Heart right ventricle (tissue), 16 donors: ENCODE data around the gene CBR1. TPM values are rescaled to one million over a fixed set of nuclear protein-coding genes. Genes with fewer than 3 reads are reported as not detected.
A peak's percentile ranks its signal among the peaks of the same experiment; 100 is the strongest.

Experiments
- ATAC-seq, 8 donors: fragments of 200-7000 bp; cut with Tn5 transposase; one replicate each; pipeline ENCODE4 v1.9.1; 2020; ENCODE audit warnings: mild to moderate bottlenecking in 8 of 8, moderate library complexity in 8 of 8, moderate number of reproducible peaks in 1 of 8
- DNase-seq, 2 donors: peaks; one replicate each; pipeline ENCODE4 v3.0.0-alpha.2; 2020
- H3K27ac ChIP-seq, 10 donors: fragments of 200-600 bp; sonication (generic) in 2 of 10; one replicate each; pipeline versions ENCODE4 v1.5.0 to v1.8.0; 2020 to 2022; ENCODE audit warnings: mild to moderate bottlenecking in 3 of 10
- H3K27me3 ChIP-seq, 7 donors: fragments of 200-600 bp; one replicate each; pipeline ENCODE4 v1.8.0; 2021 to 2022; ENCODE audit warnings: mild to moderate bottlenecking in 2 of 7
- H3K36me3 ChIP-seq, 9 donors: fragments of 200-600 bp; sonication (generic) in 1 of 9; one replicate each; pipeline versions ENCODE4 v1.5.0 to v1.8.0; 2020 to 2022; ENCODE audit warnings: mild to moderate bottlenecking in 2 of 9
- H3K4me1 ChIP-seq, 9 donors: fragments of 200-600 bp; sonication (generic) in 1 of 9; one replicate each; pipeline versions ENCODE4 v1.5.0 to v1.8.0; 2020 to 2022; ENCODE audit warnings: mild to moderate bottlenecking in 4 of 9
- H3K4me3 ChIP-seq, 10 donors: fragments of 200-600 bp; sonication (generic) in 2 of 10; one replicate each; pipeline versions ENCODE4 v1.5.0 to v1.8.0; 2020 to 2022; ENCODE audit warnings: mild to moderate bottlenecking in 7 of 10, moderate library complexity in 2 of 10
- H3K9me3 ChIP-seq, 11 donors: fragments of 200-600 bp in 10 of 11; sonication (generic) in 2 of 11; one replicate each; pipeline versions ENCODE4 v1.5.0 to v1.8.0; 2013 to 2022; ENCODE audit warnings: mild to moderate bottlenecking in 2 of 11, control low read depth in 1 of 11, moderate library complexity in 1 of 11
- CTCF ChIP-seq, 9 donors: fragments of 200-600 bp; sonication (generic) in 2 of 9; IDR thresholded peaks; one replicate each; pipeline versions ENCODE4 v1.5.0 to v1.8.0; 2021 to 2022; ENCODE audit warnings: antibody characterized with exemption in 9 of 9, mild to moderate bottlenecking in 5 of 9, moderate library complexity in 1 of 9
- WGBS, 2 donors: extraction: QIAGEN DNeasy Blood & Tissue Kit; methylation state at CpG; one replicate each; pipeline ENCODE4 v1.1.7; 2013; ENCODE audit warnings: inconsistent platforms in 1 of 2; 5-methylcytosine and 5-hydroxymethylcytosine counted together
- intact Hi-C, 10 donors: fragments of 100-400 bp; cut with DNase I; formaldehyde crosslinking; loops; one replicate each; pipeline versions ENCODE4 v1.11.1 to v1.14.2; 2022
- polyA plus RNA-seq, 2 donors: library from polyadenylated mRNA; stranded (reverse); fragments of 200-250 nt; gene quantifications; one replicate each; pipeline ENCODE4 v1.2.3, GENCODE V29; 2013
- total RNA-seq, 10 donors: library from RNA; stranded (reverse); fragmentation: NEBNext Ultra II Directional in 3 of 10; extraction: Animal tissue kit (Norgen Biotek cat#: 25700) in 3 of 10; gene quantifications; one replicate each; pipeline versions ENCODE4 v1.2.1 to v1.2.4, GENCODE V29; 2021 to 2023
- donor health status: Arrhythmogenic right ventricular cardiomyopathy.
- donor health status: ischemic (EF 13 %, LVEDD 7.1; RV severe dilation, severe dysfunction).
- donor health status: healthy with polysubstance abuse.
- donor health status: DM: no; HTN: yes; CAD: no.
- donor health status: DM: no; HTN: no; CAD: no.
- donor health status: ischemic (EF 25% LVEDD 6.9; RV normal size, moderate dysfunction).
- donor health status: ischemic (EF 25% LVEDD 5.7; RV mildly dilated, moderate dysfunction).
- donor health status: healthy.
- donor health status: DM: yes; HTN: yes; CAD: no.
- donor health status: Ischemic cardiomyopathy.
- donor health status: ischemic (EF 35%, LVEDD 5.7; RV mildly dilated, moderate dysfunction).
- donor health status: nonischemic (EF 11% LVEDD 7.7; RV severe dilation, severe dysfunction).
- donor health status: DM: yes; HTN: yes; CAD: no.
- donor health status: PGD.
- donor health status: ischemic (EF 29% LVEDD 5.4; RV normal size, mild dysfunction).
- donor health status: nonischemic (EF 23%, LVEDD 6.1; RV moderate dilation, normal function).

Gene CBR1
- total and polyA plus RNA-seq, 12 donors: 7.7 to 61.2 (median 17.6) TPM

DNA sequence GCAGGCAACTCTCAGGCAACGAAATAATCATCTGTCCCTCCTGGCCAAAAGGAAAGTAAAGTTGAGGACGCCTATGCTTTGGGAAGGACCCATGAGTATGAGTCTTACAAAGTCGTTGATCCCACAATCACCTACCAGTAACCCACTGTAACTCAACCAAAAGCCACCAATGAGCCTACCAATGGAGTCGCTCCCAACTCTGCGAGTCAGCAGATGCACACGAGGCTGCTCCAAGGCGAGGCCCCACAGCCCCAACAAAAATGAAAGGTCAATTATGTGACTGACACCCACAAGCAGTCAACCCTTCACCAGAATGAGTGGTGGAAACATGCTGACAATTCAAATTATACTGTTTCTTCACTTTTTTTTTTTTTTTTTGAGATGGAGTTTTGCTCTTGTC, 21.5 kb upstream of the CBR1 start:
- Histone ChIP-seq H3K27ac (no peak overlapping the region), H3K9me3 (no peaks in the 10 kb centered on the region), H3K4me1 (peaks cover 0 to 18% (median 0%) of the 10 kb centered on the region in 9 donors), H3K4me3 (no peak overlapping the region), H3K36me3 (peaks cover 0 to 98% (median 55%) of the 10 kb centered on the region in 9 donors), H3K27me3 (no peaks in the 10 kb centered on the region)
- intact Hi-C loops: no loop called here
- ATAC-seq (no peak), DNase-seq (no peak)
- 95 to 99% methylated on average over 7 of the region's 7 CpGs for WGBS, 2 donors
- no peak for TF ChIP-seq CTCF (IDR thresholded peaks at IDR 0.05)

- Histone ChIP-seq H3K9me3 (no peaks in the 10 kb centered on the region), H3K36me3 (peaks cover 0 to 100% (median 54%) of the 10 kb centered on the region in 9 donors), H3K27me3 (no peaks in the 10 kb centered on the region), H3K4me3 (no peak overlapping the region), H3K27ac (no peak overlapping the region), H3K4me1 (peaks cover 0 to 27% (median 5%) of the 10 kb centered on the region in 9 donors)
- TF ChIP-seq CTCF (IDR thresholded peaks at IDR 0.05): no peak
- DNase-seq: no peak
- WGBS, 2 donors: 76 to 77% methylated on average over 10 of the region's 10 CpGs
- intact Hi-C loops: loop anchor here in 1 of 10 donors (10.0 kb wide), 1 partner anchor 52 kb away; no protein-coding TSS in a partner anchor
- ATAC-seq: no peak
These were observed 16.7 kb upstream of the CBR1 start for GRCh38 chr21:36052860-36053714.

DNA sequence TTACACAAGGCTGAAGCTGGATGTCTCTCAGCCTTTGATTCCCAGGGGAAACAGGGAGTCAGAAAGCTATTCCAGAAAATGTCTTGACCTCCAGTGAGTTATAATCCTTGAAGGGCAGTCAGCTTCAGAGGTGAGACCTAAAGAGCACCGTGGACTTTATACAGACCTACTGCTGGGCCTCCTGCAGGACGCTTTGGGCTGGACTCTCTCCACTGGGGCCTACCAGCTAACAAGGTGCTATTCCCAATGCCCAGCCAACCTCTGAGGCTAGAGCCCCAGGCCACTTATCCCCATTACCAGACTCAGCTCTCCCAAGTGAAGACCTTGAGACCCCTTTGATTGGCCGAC, 16.1 kb upstream of the CBR1 start:
- intact Hi-C loops: loop anchor here in 1 of 10 donors (10.0 kb wide), 1 partner anchor 51 kb away; no protein-coding TSS in a partner anchor
- Histone ChIP-seq H3K27ac (no peak overlapping the region), H3K4me1 (peaks cover 0 to 27% (median 5%) of the 10 kb centered on the region in 9 donors), H3K4me3 (no peak overlapping the region), H3K36me3 (peaks cover 0 to 100% (median 50%) of the 10 kb centered on the region in 9 donors), H3K27me3 (no peaks in the 10 kb centered on the region), H3K9me3 (no peaks in the 10 kb centered on the region)
- ATAC-seq (no peak), DNase-seq (no peak)
- 88 to 95% methylated on average over 3 of the region's 3 CpGs for WGBS, 2 donors
- TF ChIP-seq CTCF (IDR thresholded peaks at IDR 0.05): no peak

DNA sequence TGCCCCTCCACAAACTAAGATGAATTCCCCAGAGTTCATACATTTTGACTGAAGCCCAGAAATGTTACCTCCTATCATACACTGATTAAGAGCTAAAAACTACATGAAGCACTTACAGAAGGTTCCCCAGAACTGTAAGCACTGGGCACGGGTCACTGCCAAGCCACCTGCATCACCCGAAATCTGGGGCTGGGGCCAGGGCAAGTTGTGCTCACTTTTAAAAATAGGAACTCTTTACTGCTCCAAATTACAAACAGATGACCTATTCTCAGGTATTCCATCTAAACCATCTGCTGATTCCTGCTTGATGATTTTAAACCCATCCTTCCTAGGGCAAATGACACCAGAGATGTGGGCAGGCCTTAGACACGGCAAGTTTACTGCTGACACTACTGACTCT, 14.3 kb upstream of the CBR1 start:
- H3K4me1 ChIP-seq: peaks cover 0 to 38% (median 12%) of the 10 kb centered on the region in 9 donors
- no peak overlapping the region for H3K4me3 ChIP-seq
- DNase-seq (peak in 1 of 2 donors; percentile 24), ATAC-seq (peak in 1 of 8 donors; percentile 33)
- intact Hi-C loops: loop anchor here in 2 of 10 donors (5.0 to 10.0 kb wide), 2 partner anchors 49 to 52 kb away; no protein-coding TSS in a partner anchor
- H3K27ac ChIP-seq: peak overlapping the region in 3 of 10 donors; percentile 24 to 32 (median 29)
- TF ChIP-seq CTCF (IDR thresholded peaks at IDR 0.05): no peak
- H3K9me3 ChIP-seq: no peaks in the 10 kb centered on the region
- peaks cover 0 to 81% (median 34%) of the 10 kb centered on the region in 9 donors for H3K36me3 ChIP-seq
- no peaks in the 10 kb centered on the region for H3K27me3 ChIP-seq
- WGBS, 2 donors: 69 to 73% methylated on average over 3 of the region's 3 CpGs
